Endometrial microvascular endothelial cells (primary cell): ENCODE results near the gene PLEKHG3. TPM values are rescaled to one million over a fixed set of nuclear protein-coding genes. Genes with fewer than 3 reads are reported as not detected.

Experiments used
- in situ Hi-C: cut with HindIII; loops from 2 replicates; pipeline ENCODE4 v1.10.0; 2017; ENCODE audit warnings: low sequenced_read_pairs, low pct_unique_long_range_greater_than_20kb; ENCODE audit errors: inconsistent ontology term
- total RNA-seq: library from RNA; depleted of rRNA; stranded (reverse); fragments of >200 nt; gene quantifications from one replicate; pipeline ENCODE4 v1.2.3, GENCODE V29; 2015; ENCODE audit errors: inconsistent ontology term

The PLEKHG3 gene
- total RNA-seq, 1 donor from 2014 or later: 0.28 TPM

DNA sequence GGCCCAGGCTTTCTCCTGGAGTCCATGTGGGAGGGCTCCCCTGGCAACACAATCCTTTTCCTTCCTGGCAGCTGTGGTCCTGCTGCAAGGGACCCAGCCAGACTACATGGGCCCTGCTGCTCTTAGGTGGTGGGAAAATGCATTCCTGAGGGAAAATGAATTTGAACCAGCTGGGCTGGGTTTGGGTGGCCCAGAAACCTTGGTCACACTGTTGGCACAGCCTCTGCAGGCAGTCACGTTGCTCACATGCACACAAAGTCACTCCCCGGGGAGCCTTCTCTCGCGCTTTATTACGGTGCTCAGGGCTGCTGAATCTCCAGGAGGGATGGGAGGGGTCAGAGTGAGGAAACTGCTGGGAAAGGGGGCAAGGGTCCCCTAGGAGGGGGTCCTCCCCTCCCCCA is 17.2 kb downstream of the PLEKHG3 start:
- in situ Hi-C loops: no loop called here

DNA sequence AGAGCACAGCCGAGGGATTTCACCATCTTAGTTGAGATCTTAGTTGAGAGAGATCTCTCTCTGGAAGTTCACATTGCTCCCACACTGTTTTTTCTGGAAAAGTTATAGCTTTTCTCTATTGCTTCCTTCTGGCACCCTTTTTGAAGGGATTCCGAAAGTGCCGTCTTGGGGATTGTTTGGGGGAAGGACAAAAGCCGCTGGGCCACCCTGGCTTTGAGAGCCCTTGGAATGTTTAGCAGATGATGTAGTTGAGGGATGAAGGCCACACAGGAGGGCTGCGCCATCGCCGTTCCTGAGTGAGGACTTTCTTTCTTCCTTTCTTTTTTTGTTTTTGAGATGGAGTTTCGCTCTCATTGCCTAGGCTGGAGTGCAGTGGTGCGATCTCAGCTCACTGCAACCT is 17.7 kb downstream of the PLEKHG3 start:
- in situ Hi-C loops: no loop called here

DNA sequence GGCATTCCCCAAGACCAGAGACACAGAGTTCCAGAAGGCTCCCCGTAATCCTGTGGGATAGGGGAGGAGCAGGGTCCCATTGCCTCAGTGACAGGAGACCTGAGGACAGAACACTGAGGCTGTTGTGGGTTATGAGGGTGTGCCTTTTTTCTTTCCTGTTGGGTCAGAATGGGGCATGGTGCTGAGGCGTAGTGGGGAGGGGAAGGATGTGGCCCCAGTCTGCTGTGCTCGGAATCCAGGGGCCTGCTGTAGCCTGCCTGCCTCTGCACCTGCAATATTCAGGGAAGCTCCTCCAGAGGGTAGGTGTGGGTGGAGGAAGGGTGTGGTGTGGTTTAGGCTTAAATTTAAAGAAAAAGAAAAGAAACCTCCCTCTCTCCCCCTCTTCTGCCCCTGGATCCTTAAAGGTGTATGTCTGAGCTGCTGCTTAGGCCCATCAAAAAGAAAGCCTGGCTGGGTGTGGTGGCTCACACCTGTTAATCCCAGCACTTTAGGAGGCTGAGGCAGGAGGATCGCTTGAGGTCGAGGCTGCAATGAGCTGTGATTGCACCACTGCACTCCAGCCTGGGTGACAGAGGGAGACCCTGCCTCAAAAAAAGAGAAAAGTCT is 18.7 kb downstream of the PLEKHG3 start:
- in situ Hi-C loops: no loop called here

DNA sequence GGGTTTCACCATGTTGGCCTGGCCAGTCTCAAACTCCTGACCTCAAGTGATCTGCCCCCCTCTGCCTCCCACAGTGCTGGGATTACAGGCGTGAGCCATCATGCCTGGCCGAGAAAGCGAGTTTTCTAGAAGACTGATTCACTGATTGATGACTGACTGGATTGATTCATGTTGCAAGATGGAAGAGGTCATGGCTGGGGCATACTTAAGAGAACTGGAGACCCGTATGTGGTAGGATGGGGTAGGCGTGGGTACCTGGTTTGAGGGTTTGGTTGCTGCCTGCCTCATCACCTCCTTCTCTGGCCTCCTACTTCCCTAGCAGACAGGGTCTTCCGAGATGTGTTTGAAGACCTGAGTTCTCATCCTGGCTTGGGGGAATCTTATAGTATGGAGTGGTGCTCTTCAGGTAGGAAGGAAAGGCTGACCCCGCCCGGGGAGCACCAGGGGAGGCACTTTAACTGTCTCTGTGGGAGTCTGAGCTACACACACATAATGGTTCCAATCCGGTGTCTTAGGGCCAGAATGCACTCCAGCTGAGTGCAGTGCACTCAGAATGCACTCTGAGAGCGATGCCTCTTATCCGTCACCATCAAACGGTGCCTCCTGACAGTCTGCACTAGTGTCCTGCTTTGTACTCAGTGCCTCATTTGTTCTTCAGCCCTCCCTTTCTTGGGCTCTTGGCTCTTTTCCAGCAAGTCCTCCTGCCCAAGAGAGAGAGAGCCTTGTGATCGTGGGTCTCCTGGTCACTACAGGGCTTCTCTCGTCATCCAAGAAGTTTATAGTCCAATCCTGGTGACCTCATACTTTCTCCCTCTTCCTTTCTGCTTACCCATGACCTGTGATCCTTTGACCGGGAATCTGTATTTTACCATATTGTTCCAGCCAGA is 19.7 kb downstream of the PLEKHG3 start:
- in situ Hi-C loops: no loop called here

DNA sequence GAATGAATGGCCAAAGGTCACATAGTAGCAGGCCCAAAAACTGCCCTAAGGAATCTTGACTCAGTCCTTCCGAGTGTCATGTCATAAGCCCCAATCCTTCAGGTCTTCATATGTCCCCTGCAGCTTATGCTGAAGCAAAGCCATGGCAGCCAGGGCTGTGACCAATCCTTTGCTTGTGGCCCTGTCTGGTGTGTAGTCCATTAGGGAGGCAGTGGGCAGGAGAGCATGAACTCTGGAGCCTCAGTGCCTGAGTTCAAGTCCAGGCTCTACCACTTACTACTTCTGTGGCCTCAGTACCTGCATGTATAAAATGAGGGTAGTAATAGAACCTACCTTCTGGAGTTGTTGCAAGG is 20.3 kb downstream of the PLEKHG3 start:
- in situ Hi-C loops: no loop called here

DNA sequence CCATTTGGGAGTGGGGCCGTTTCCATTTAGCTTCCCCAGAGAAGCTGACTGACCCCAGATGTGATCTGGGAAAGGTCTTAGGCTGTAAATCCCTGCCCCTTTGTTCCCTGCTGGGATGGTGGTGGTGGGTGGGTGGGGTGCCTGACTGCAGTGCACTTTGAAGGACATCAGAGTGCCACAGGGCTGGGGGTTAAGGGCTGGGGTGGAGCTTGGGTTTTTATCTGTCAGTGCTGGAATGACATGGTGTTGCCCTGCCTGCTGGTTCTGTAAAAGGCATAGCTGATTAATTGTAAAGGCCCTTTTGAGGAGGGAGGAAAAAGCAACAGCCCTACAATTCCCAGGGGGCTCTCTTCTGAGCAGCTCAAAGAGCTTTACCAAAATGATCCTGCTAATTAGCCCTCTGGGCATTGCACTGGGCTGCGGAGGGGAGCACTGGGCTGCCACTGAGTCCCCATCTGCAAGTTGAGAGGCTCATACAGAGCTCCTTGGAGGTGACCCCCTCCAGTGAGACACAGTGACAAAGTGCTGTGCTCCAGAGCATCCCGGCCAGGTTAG is 21.1 kb downstream of the PLEKHG3 start:
- in situ Hi-C loops: no loop called here

DNA sequence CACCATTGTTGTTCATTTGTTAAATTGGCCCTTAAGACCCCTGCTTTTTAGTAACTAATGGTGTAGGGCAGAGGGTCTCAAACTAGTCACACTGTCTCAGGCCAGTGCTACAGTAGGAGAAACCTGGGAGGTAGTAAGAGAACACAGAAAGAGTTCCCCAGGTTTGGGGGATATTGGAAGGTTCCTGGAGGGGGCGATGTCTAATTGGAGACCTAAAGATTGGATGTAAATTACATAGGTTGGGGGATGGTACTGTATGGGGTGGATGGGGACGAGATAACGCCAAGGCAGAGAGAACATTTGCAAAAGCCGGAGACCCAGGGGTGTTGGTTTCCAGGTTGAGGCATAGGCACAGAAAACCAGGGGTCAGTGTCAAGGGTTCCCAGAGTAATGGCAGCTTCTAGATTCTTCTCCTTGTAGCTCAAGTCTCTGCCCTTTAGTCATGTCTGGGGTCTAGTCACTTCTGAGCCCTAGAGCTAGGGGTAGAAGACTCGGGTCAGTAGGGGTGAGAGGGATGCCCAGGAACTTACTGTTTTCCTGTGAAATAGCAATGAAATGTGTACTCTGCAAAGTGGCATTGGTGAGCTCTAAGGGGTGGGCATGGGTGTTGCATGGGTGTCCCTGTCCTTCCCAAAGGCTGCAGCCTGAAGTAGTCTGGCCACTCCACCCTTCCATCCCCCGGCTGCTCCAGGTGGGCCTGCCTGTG is 21.8 kb downstream of the PLEKHG3 start:
- in situ Hi-C loops: no loop called here

DNA sequence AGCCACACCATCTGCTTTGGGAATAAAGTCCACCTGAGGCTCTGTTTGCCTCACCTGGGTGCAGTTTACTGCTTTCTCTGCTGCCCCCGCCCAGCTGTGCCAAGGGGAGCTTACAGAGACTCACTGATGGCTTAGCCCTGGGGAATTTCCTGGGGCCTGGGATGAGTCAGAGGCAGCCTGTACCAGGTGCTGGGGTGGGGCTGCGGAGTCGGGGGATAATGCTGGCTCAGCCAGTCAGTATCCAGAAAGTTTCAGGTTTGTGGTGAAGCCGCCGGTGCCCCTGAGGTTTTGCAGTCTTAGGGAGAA is 22.3 kb downstream of the PLEKHG3 start:
- in situ Hi-C loops: no loop called here

DNA sequence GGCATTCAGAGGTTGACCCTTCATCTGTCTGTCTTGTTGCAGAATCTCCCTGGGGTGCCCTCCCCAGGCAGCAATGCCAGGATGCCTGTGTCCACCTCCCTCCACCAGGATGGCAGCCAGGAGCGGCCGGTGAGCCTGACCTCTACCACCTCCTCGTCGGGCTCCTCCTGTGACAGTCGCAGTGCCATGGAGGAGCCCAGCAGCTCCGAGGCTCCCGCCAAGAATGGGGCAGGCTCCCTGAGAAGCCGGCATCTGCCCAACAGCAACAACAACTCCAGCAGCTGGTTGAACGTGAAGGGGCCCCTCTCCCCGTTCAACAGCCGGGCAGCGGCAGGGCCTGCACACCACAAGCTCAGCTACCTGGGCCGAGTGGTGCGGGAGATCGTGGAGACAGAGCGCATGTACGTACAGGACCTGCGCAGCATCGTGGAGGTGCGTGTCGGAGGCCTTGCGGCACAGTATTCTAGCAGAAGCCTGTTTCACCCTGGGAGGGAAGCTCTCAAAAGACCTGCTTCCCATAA is 23.4 kb downstream of the PLEKHG3 start:
- in situ Hi-C loops: no loop called here

DNA sequence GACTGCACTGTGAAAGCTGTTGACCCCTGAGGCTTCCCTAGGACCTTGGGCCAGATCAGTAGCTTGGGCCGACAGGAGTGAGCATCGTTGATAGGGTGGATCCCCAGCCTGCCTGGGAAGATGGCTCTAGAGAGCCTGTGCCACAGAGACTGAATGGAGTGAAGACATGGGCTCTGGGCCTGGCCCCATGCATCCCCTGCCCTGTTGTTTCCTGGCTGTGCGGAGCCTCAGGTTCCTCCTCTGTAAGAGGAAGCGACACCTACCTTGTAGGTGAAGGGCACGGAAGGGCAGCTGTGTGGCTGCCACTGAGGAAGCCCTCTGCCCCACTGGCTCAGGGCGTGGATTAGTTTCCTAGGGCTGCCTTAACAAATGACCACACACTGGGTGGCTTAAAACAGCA is 23.9 kb downstream of the PLEKHG3 start:
- in situ Hi-C loops: no loop called here

DNA sequence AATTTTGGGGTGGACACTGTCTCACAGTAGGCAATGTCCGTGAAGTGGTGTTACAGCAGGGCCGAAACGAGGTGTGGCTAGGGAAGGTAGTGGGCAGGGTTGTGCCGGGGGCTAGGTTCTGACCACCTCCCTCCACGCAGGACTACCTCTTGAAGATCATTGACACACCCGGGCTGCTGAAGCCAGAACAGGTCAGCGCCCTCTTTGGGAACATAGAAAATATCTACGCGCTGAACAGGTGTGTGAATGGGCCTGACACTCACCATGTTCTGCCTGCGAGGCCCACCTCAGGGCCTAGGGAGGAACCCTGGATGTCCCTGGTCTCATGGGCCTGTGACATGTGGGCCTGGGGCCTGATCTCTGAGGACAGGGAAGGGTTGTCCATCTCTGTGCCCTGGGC is 24.6 kb downstream of the PLEKHG3 start:
- in situ Hi-C loops: no loop called here

DNA sequence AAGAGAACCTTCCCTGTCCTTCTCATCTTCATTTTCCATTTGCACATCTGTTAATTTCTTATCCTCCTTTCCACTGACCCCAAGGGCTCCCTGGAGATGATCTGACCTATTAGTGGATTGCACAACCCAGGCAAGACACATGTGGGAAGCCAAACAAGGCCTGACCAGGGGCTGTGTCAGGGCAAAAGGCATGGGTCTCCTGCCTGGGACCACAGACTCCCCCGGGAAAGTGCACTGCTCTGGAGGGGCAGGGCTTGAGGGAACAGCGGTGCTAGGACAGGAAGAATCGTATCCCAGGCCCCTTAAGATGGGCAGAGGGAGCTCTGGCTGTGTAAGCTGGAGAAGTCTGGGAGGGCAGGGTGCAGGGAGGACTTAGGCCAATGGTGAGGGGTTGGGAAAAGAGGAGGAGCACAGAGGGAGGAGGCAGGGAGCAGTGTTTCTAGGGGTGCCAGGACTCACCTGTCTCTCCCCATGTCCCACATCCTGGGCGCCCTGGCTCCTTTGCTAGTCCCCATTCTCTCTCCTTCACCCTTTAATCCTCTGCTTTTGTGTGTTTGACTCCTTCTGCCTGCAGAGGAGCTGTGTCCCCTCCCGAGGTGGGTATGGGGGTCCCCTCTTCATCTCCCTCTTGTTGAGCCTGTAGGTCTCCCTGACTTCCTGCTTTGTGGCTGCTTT is 25.3 kb downstream of the PLEKHG3 start:
- in situ Hi-C loops: no loop called here

DNA sequence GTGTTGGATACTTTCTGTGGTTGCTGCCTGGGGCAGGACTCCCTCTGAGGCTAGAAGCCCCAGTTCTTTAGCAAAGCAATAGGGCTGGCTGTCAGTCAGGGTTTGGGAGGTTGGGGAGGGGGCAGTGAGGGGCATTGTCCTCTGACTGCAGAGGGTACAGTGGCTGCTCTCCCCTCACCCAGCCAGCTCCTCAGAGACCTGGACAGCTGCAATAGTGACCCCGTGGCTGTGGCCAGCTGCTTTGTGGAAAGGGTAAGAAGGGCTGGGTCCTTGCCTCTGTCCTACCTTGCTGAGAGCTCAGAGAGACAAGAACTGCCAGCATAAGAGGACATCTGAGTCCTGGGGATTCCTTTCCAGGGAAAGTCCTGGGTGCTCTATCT is 25.8 kb downstream of the PLEKHG3 start:
- in situ Hi-C loops: no loop called here

DNA sequence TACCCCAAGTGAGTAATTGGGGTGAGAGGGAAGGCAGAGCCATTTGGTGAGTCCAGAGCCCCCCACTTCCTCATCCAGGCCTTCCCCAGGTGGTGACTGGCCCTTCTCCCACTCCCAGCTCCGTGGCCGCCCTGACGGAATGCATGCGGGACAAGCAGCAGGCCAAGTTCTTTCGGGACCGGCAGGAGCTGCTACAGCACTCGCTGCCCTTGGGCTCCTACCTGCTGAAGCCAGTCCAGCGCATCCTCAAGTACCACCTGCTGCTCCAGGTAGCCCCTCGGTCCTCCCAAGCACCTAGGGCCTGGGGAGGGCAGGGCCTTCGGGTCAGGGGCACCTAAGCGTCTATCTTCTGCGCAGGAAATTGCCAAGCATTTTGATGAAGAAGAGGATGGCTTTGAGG is 26.5 kb downstream of the PLEKHG3 start:
- in situ Hi-C loops: no loop called here

DNA sequence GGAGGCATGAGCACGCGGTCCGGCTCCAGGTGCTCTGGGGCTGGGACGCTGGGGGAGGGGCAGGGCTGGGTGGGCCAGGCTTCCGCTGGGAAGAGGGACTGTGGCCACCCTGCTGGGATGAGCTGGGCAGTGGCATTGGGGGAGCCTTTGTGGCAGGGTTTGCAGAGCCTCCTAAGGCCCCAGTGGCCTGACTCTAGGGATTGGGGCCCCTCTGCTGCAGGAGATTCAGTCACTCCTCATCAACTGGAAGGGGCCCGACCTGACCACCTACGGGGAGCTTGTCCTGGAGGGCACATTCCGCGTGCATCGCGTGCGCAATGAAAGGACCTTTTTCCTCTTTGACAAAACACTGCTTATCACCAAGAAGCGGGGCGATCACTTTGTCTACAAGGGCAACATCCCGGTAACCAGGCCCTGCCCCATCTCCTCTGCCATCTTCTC is 26.9 kb downstream of the PLEKHG3 start:
- in situ Hi-C loops: no loop called here

DNA sequence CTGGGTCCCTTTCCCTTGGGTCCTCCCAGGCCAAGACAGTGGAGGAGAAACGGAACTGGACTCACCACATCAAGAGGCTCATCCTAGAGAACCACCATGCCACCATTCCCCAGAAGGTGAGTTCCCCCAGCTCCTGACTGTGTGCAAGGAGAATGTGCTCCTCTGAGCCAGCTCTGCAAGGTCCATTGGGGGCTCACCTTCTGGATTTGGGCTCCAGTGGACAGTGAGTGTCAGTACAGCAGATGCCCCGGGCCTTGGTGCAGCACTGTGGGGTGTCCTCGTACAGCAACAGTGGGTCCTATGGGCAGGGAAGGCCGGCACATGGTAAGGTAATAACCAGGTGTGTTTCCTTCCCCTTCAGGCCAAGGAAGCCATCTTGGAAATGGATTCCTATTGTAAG is 27.8 kb downstream of the PLEKHG3 start:
- in situ Hi-C loops: no loop called here

DNA sequence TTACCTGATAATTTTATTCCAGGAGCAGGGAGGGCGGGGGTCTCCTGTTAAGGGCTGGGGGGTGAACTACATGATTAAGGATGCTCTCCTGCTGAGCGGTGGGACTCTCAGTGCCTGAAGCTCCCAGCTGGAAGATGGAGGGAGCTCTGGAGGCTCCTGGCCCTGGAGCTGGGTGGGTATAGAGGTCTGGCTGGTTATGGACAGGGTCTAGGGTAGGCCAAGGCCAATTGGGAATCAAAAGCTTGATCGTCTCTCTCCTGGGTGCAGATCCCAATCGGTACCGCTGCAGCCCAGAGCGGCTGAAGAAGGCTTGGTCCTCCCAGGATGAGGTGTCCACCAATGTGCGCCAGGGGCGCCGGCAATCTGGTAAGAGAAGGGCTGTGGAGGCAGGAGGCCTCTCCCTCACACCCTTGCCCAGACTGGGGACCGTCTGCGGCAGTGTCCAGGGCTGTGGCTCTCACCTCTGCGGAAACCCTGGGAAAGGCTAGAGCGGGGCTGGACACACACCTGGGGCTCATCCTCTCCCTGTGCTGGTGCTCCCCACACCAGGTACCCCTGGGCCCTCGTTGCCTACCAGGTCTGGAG is 28.4 kb downstream of the PLEKHG3 start:
- in situ Hi-C loops: no loop called here

DNA sequence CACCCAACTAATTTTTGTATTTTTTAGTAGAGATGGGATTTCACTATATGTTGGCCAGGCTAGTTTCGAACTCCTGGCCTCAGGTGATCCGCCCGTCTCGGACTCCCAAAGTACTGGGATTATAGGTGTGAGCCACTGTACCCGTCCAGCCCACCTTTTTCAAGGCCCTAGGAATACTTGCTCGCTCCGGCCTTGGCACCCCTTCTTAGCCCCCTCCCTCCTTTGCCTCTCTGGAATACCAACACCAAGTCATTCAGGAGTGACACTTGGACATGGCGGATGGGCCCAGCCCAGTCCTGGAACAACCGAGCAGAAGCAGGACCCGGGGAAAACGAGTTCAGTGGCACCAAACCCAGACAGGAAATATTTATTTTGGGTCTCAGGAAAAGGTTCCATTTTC is 29.1 kb downstream of the PLEKHG3 start:
- in situ Hi-C loops: no loop called here

DNA sequence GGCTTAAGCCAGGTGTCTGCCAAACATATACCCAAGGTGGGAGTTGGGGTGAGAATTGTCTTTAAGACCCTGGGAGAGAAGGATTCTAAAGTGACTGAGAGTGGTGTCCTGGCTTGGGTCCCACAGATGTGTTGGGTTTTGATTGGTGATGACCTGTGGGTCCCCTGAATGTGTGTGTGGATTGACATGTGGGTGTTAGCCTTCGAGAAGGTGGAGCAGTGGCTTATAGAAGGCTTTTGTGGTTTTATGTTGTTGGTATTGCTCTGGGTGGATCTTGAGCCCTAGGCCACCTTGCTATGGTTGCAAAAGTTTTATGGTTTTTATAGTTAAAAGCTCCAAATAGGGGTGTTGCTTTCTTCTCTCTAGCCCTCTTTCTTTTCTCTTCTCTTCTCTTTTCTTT is 29.7 kb downstream of the PLEKHG3 start:
- in situ Hi-C loops: no loop called here
